ENCODE measurements around the gene BMP5.

BMP5 gene

DNA sequence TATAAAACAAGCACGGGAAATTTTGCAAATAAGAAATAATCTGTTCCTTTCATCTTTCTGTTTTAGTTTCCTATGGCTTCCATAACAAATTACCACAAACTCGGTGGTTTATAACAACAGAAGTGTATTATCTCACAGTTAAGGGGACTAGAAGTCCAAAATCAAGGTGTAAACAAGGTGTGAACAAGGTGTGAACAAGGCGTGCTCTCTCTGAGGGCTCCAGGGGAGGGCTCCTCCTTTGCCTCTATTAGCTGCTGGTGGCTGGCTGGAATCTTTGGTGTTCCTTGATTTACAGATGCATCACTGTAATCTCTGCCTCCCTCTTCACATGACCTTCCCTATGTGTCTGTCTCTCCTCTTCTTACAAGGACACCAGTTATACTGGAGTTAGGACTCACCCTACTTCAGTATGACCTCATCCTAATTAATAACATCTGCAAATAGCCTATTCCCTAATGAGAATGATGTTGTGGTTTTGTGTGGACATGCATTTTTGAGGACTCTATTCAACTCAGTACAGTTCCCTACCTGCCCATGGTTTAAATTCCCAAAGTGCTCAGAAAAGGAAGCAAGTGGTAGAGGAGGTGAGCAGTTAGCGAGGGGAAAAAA, 17.5 kb upstream of the BMP5 start:
- TF ChIP-seq YY1 (IDR thresholded peaks at IDR 0.05; ENCODE audit: low read depth) = no peak
- no peak for TF ChIP-seq NFIC (IDR thresholded peaks at IDR 0.05)
- TF ChIP-seq, protein P1, sequence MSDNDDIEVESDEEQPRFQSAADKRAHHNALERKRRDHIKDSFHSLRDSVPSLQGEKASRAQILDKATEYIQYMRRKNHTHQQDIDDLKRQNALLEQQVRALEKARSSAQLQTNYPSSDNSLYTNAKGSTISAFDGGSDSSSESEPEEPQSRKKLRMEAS (IDR thresholded peaks at IDR 0.05) = no peak
- no peak for TF ChIP-seq EP300 (IDR thresholded peaks at IDR 0.05; ENCODE audit: borderline replicate concordance)
- no peak for TF ChIP-seq ZBTB7A (IDR thresholded peaks at IDR 0.05; ENCODE audit: low read depth)
- TF ChIP-seq CREB1 (IDR thresholded peaks at IDR 0.05; ENCODE audit: low read depth) = no peak
- TF ChIP-seq, protein P2, sequence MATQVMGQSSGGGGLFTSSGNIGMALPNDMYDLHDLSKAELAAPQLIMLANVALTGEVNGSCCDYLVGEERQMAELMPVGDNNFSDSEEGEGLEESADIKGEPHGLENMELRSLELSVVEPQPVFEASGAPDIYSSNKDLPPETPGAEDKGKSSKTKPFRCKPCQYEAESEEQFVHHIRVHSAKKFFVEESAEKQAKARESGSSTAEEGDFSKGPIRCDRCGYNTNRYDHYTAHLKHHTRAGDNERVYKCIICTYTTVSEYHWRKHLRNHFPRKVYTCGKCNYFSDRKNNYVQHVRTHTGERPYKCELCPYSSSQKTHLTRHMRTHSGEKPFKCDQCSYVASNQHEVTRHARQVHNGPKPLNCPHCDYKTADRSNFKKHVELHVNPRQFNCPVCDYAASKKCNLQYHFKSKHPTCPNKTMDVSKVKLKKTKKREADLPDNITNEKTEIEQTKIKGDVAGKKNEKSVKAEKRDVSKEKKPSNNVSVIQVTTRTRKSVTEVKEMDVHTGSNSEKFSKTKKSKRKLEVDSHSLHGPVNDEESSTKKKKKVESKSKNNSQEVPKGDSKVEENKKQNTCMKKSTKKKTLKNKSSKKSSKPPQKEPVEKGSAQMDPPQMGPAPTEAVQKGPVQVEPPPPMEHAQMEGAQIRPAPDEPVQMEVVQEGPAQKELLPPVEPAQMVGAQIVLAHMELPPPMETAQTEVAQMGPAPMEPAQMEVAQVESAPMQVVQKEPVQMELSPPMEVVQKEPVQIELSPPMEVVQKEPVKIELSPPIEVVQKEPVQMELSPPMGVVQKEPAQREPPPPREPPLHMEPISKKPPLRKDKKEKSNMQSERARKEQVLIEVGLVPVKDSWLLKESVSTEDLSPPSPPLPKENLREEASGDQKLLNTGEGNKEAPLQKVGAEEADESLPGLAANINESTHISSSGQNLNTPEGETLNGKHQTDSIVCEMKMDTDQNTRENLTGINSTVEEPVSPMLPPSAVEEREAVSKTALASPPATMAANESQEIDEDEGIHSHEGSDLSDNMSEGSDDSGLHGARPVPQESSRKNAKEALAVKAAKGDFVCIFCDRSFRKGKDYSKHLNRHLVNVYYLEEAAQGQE (IDR thresholded peaks at IDR 0.05; ENCODE audit: low read depth) = no peak
- no peak for TF ChIP-seq RAD21 (IDR thresholded peaks at IDR 0.05; ENCODE audit: low read depth)
- TF ChIP-seq, protein P3, sequence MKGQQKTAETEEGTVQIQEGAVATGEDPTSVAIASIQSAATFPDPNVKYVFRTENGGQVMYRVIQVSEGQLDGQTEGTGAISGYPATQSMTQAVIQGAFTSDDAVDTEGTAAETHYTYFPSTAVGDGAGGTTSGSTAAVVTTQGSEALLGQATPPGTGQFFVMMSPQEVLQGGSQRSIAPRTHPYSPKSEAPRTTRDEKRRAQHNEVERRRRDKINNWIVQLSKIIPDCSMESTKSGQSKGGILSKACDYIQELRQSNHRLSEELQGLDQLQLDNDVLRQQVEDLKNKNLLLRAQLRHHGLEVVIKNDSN (IDR thresholded peaks at IDR 0.05) = no peak
- TF ChIP-seq FOXM1 (IDR thresholded peaks at IDR 0.05; ENCODE audit: borderline replicate concordance, low read depth) = no peak
- no peak for TF ChIP-seq TCF12 (IDR thresholded peaks at IDR 0.05; ENCODE audit: low read depth)

DNA sequence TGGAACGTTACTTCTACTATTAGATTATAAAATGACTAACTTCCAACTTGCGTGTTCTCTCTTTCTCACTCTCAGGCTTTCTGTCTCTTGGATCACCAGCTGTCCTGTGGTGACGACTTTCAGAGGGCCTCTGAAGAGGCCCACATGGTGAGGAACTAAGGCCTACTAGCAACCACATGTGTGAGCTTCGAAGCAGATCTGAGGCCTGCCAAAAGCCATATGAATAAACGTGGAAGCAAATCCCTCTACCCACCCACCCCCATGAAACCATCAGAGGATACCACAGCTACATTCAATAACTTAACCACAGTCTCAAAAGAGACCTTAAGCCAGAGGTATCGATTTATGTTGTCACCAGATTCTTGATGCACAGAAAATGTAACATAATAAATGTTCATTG, 13.5 kb upstream of the BMP5 start:
- TF ChIP-seq CEBPB (IDR thresholded peaks at IDR 0.05) (no peak), CREB1 (IDR thresholded peaks at IDR 0.05; ENCODE audit: low read depth) (no peak), NFIC (IDR thresholded peaks at IDR 0.05) (no peak), YY1 (IDR thresholded peaks at IDR 0.05; ENCODE audit: low read depth) (no peak), FOXM1 (IDR thresholded peaks at IDR 0.05; ENCODE audit: borderline replicate concordance, low read depth) (no peak), ZBTB7A (IDR thresholded peaks at IDR 0.05; ENCODE audit: low read depth) (no peak), EP300 (IDR thresholded peaks at IDR 0.05; ENCODE audit: borderline replicate concordance) (no peak), TEAD4 (IDR thresholded peaks at IDR 0.05) (no peak), RAD21 (IDR thresholded peaks at IDR 0.05; ENCODE audit: low read depth) (no peak), TAF1 (IDR thresholded peaks at IDR 0.05; ENCODE audit: low read depth) (no peak), TCF12 (IDR thresholded peaks at IDR 0.05; ENCODE audit: low read depth) (no peak)
- TF ChIP-seq, protein P3 (IDR thresholded peaks at IDR 0.05) = no peak
- TF ChIP-seq, protein P2 (IDR thresholded peaks at IDR 0.05; ENCODE audit: low read depth) = no peak
- TF ChIP-seq, protein P1 (IDR thresholded peaks at IDR 0.05) = no peak

DNA sequence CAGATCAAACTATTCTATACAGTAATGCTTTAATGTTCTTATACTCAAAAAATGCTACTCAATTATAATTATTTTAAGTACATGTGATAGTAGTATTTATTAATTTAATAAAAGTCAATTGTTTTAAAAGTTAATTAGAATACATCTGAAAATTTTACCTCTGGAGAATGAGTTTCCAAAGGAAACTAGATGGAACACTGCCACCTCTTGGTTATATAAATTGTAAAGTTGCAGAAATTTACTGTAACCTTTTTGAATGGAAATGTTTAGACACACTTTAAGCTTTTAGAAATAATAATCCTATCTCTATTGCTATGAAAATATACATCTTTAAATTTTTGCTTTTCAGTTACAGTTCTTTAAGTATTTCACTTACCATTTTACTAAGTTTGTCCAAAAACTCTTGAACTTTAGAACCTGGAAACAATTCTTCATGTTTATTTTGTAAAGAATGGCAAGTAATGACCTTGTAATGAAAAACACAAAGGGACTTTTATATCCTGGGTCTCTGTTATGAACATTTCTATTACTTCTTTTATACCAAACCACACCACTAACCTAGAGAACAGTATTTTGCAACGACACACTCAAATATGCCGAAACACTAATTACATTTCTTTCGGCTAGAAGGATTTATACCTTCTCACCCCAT, 10.9 kb upstream of the BMP5 start:
- TF ChIP-seq TEAD4 (IDR thresholded peaks at IDR 0.05) (no peak), RAD21 (IDR thresholded peaks at IDR 0.05; ENCODE audit: low read depth) (peak; percentile 73), NFIC (IDR thresholded peaks at IDR 0.05) (no peak)

DNA sequence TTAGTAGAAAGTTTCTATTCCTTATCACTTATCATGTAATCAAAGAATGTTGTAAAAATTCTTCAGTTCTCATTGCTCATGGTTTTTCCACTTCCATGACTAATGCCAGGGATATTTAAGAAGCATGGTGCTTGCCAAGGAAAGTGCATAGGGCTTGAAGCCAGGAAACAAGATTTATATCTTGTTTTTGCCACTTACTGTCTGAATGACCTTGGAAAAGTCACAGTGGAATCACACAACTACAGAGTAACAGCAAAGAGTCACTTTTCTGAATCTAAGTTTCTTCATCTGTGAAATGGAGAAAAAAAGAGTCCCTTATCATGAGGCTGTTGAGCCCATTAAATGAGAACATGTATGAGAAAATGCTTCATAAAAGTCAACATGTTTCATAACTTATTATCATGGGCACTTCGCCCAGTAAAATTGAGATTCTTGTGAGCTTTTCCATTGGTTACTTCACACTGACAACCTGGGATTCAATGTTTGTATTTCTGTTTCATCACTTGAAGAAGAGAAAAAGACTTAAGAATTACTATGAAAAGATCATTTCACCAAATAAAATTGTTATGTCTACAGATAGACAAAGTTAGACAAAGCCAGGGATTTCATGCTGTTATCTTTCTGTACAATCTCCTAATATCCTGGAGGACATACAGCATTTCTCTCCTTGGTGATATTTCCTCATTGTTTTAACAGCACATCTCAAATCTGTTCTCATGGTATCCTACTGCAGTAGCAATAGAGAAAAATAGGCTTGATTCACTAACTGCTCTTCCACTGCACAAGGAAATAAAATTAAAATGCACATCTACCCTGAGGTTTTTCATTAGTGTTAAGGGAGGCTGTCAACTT, 7.6 kb upstream of the BMP5 start:
- TF ChIP-seq TCF12 (IDR thresholded peaks at IDR 0.05; ENCODE audit: low read depth) (peak; percentile 69), RAD21 (IDR thresholded peaks at IDR 0.05; ENCODE audit: low read depth) (peak; percentile 13; the same call in 1 of the 2 replicates), YY1 (IDR thresholded peaks at IDR 0.05; ENCODE audit: low read depth) (no peak), EP300 (IDR thresholded peaks at IDR 0.05; ENCODE audit: borderline replicate concordance) (peak; percentile 84; the same call in 1 of the 2 replicates), TEAD4 (IDR thresholded peaks at IDR 0.05) (peak; percentile 92), EGR1 (IDR thresholded peaks at IDR 0.05) (no peak), FOXM1 (IDR thresholded peaks at IDR 0.05; ENCODE audit: borderline replicate concordance, low read depth) (peak; percentile 73; the same call in 1 of the 2 replicates), TAF1 (IDR thresholded peaks at IDR 0.05; ENCODE audit: low read depth) (no peak), CEBPB (IDR thresholded peaks at IDR 0.05) (no peak), CREB1 (IDR thresholded peaks at IDR 0.05; ENCODE audit: low read depth) (no peak), ZBTB7A (IDR thresholded peaks at IDR 0.05; ENCODE audit: low read depth) (no peak), NFIC (IDR thresholded peaks at IDR 0.05) (peak; percentile 95)
- TF ChIP-seq, protein P1 (IDR thresholded peaks at IDR 0.05) = no peak
- TF ChIP-seq, protein P3 (IDR thresholded peaks at IDR 0.05) = no peak
- TF ChIP-seq, protein P2 (IDR thresholded peaks at IDR 0.05; ENCODE audit: low read depth) = no peak
